CD4-positive, alpha-beta T cell treated with Interleukin-6 for 4 hours (primary cell): ENCODE results near the gene CTBP2.
"Not testable (repeated sequence)": the region's sequence is repeated elsewhere in the genome, so short reads cannot be mapped to it uniquely, and the experiment has no call there.

Experiments used
- DNase-seq: peaks from one replicate; pipeline ENCODE4 v3.0.0-alpha.2; 2020; ENCODE audit warnings: mixed read lengths

Gene CTBP2

GRCh38 chr10:125061557-125062226 lies 98.7 kb downstream of the CTBP2 start:
- no peak for DNase-seq

- DNase-seq = peak; percentile 27
Measured at GRCh38 chr10:125060826-125061556, 99.4 kb downstream of the CTBP2 start.

- no peak for DNase-seq
Measured at GRCh38 chr10:125060482-125060825, 99.9 kb downstream of the CTBP2 start.

GRCh38 chr10:125060026-125060425 lies 100.3 kb downstream of the CTBP2 start:
- no peak for DNase-seq

GRCh38 chr10:125059348-125059747 lies 101.0 kb downstream of the CTBP2 start:
- not testable (repeated sequence) for DNase-seq

GRCh38 chr10:125057158-125058001 lies 103.0 kb downstream of the CTBP2 start:
- DNase-seq = no peak

GRCh38 chr10:125056161-125057132 lies 103.9 kb downstream of the CTBP2 start:
- DNase-seq = no peak

- DNase-seq = no peak
Measured at GRCh38 chr10:125055446-125055845, 104.9 kb downstream of the CTBP2 start.

GRCh38 chr10:125054669-125055268 lies 105.6 kb downstream of the CTBP2 start:
- DNase-seq = no peak

- DNase-seq = no peak
Measured at GRCh38 chr10:125054216-125054615, 106.1 kb downstream of the CTBP2 start.

GRCh38 chr10:125052146-125052545 lies 108.2 kb downstream of the CTBP2 start:
- no peak for DNase-seq

GRCh38 chr10:125050383-125050782 lies 110.0 kb downstream of the CTBP2 start:
- no peak for DNase-seq

- DNase-seq = no peak
Measured at GRCh38 chr10:125049216-125049881, 111.0 kb downstream of the CTBP2 start.

- peak; percentile 38 for DNase-seq
Measured at GRCh38 chr10:125048094-125048864, 112.1 kb downstream of the CTBP2 start.

GRCh38 chr10:125043841-125044658 lies 116.3 kb downstream of the CTBP2 start:
- DNase-seq = no peak

- no peak for DNase-seq
Measured at GRCh38 chr10:125041856-125042506, 118.4 kb downstream of the CTBP2 start.

- DNase-seq = no peak
Measured at GRCh38 chr10:125039354-125039769, 121.0 kb downstream of the CTBP2 start.

- DNase-seq = no peak
Measured at GRCh38 chr10:125038637-125039036, 121.7 kb downstream of the CTBP2 start.
